GM12891 (cell line): ENCODE results near the gene SDHC.

Source experiments
- POLR2A ChIP-seq: IDR thresholded peaks from 2 replicates; pipeline ENCODE4 v1.6.1; 2011; ENCODE audit warnings: low read depth, low read length, control low read depth
- POLR2AphosphoS5 ChIP-seq: IDR thresholded peaks from 2 replicates; pipeline ENCODE4 v1.6.1; 2011; ENCODE audit warnings: low read depth, low read length, control low read depth
- SPI1 ChIP-seq: IDR thresholded peaks from 2 replicates; pipeline ENCODE4 v1.6.1; 2011; ENCODE audit warnings: low read depth, low read length, control low read depth
- TAF1 ChIP-seq: IDR thresholded peaks from 2 replicates; pipeline ENCODE4 v1.6.1; 2011; ENCODE audit warnings: low read depth, low read length, control low read depth

- TF ChIP-seq POLR2A (no peak), TAF1 (no peak), POLR2AphosphoS5 (no peak), SPI1 (no peak)
Measured at GRCh38 chr1:161333166-161333565, 19.0 kb downstream of the SDHC start.
